Kidney (tissue), 14 donors: Measurements from ENCODE around the gene ERC2. TPM values are rescaled to one million over a fixed set of nuclear protein-coding genes. Genes with fewer than 3 reads are reported as not detected.

ENCODE experiments used
- DNase-seq, 5 donors: peaks; one replicate each; pipeline ENCODE4 v3.0.0-alpha.2; 2013 to 2020
- FAIRE-seq: peaks from 2 replicates; lab custom pipeline; 2012; peaks lifted over from hg19 to GRCh38; lab: Jason Lieb, UNC
- H3K27ac ChIP-seq, 2 donors: one replicate each; pipeline ENCODE4 v1.7.0; 2013; ENCODE audit warnings: low read depth in 2 of 2, low read length in 2 of 2, inconsistent platforms in 1 of 2
- H3K27me3 ChIP-seq: one replicate; pipeline ENCODE4 v1.7.1; 2013; ENCODE audit warnings: low read length, inconsistent platforms; ENCODE audit not compliant: control insufficient read depth, insufficient read depth
- H3K36me3 ChIP-seq, 3 donors: one replicate each; pipeline versions ENCODE4 v1.7.0 to v1.7.1; 2013; ENCODE audit warnings: low read length in 3 of 3, control low read depth in 1 of 3, inconsistent platforms in 1 of 3; ENCODE audit not compliant: insufficient read depth in 3 of 3, control insufficient read depth in 2 of 3
- H3K4me1 ChIP-seq, 3 donors: one replicate each; pipeline versions ENCODE4 v1.7.0 to v1.7.1; 2013; ENCODE audit warnings: low read length in 3 of 3, inconsistent platforms in 1 of 3, low read depth in 1 of 3; ENCODE audit not compliant: control insufficient read depth in 2 of 3, insufficient read depth in 2 of 3
- H3K4me3 ChIP-seq, 3 donors: one replicate each; pipeline versions ENCODE4 v1.7.0 to v1.8.1; 2013; ENCODE audit warnings: low read length in 3 of 3, control low read depth in 1 of 3, inconsistent platforms in 1 of 3
- H3K9ac ChIP-seq, 3 donors: one replicate each; pipeline versions ENCODE4 v1.7.0 to v1.7.1; 2013; ENCODE audit warnings: low read length in 3 of 3, control low read depth in 1 of 3, inconsistent platforms in 1 of 3
- H3K9me3 ChIP-seq, 3 donors: one replicate each; pipeline versions ENCODE4 v1.7.0 to v1.7.1; 2013; ENCODE audit warnings: low read length in 3 of 3, control low read depth in 1 of 3, inconsistent platforms in 1 of 3; ENCODE audit not compliant: control insufficient read depth in 2 of 3, insufficient read depth in 1 of 3
- CTCF ChIP-seq: IDR thresholded peaks from 3 replicates; pipeline ENCODE4 v1.5.1; 2012; ENCODE audit warnings: mild to moderate bottlenecking, moderate library complexity, borderline replicate concordance; ENCODE audit not compliant: insufficient read depth; ENCODE audit errors: extremely low read depth
- intact Hi-C: fragments of 100-400 bp; cut with DNase I; formaldehyde crosslinking; loops from one replicate; pipeline ENCODE4 v1.11.1; 2022
- polyA plus RNA-seq: library from polyadenylated mRNA; stranded (reverse); fragments of 350-450 nt; fragmentation: Illumina TruSeq; extraction: RNeasy Lipid Tissue Mini Kit (QIAGEN cat#74804); gene quantifications from one replicate; pipeline ENCODE4 v1.2.3, GENCODE V29; 2014; ENCODE audit warnings: low read depth, low replicate concordance; ENCODE audit not compliant: insufficient read depth
- total RNA-seq: library from RNA; stranded (reverse); fragmentation: NEBNext Ultra II Directional; extraction: Animal tissue kit (Norgen Biotek cat#: 25700); gene quantifications from one replicate; pipeline ENCODE4 v1.2.1, GENCODE V29; 2021
- donor health status: control.
- donor health status: control.
- donor health status: control.
- donor health status: control.
- donor health status: control.
- donor health status: DM: yes; HTN: yes; CAD: no.
- donor health status: Normal renal cell carcinoma (clear cell type).

ERC2 gene
- total and polyA plus RNA-seq, 2 donors from 2014 or later, result 0.92 to 3.8 TPM

DNA sequence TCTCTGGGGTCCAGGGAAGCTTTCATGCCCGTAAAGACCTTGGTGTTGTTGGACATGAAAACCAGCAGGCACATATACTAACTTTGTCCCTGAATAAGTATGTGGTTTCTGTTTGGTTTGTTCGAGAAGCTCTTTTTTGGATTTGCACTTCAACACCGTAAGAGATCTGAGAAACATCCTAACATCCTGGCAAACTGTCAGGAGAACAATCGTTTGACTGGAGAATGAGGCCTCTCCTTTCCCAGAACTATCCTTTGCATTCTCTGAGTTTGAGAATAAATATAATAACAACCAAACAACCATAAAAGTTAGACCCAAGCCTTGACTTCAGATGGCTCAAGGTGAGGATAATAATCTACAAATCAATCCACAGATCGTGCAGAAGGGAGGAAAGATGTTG is 750.8 kb downstream of the ERC2 start:
- TF ChIP-seq CTCF, result no peak
- Histone ChIP-seq H3K9ac (no peak overlapping the region), H3K9me3 (no peaks in the 10 kb centered on the region), H3K4me1 (peaks cover 0 to 3% (median 0%) of the 10 kb centered on the region in 3 donors), H3K27me3 (no peaks in the 10 kb centered on the region), H3K27ac (no peak overlapping the region), H3K36me3 (no peaks in the 10 kb centered on the region), H3K4me3 (no peak overlapping the region)
- FAIRE-seq, result no peak
- intact Hi-C loops, result no loop called here
- DNase-seq, result no peak

GRCh38 chr3:55716611-55717225 is 751.5 kb downstream of the ERC2 start:
- Histone ChIP-seq H3K36me3 (no peaks in the 10 kb centered on the region), H3K9me3 (no peaks in the 10 kb centered on the region), H3K9ac (no peak overlapping the region), H3K4me1 (peaks cover 0 to 3% (median 0%) of the 10 kb centered on the region in 3 donors), H3K27me3 (no peaks in the 10 kb centered on the region), H3K4me3 (no peak overlapping the region), H3K27ac (no peak overlapping the region)
- DNase-seq (no peak), FAIRE-seq (no peak)
- TF ChIP-seq CTCF, result no peak
- intact Hi-C loops, result no loop called here

- no peak for DNase-seq
- Histone ChIP-seq H3K36me3 (no peaks in the 10 kb centered on the region), H3K9ac (no peak overlapping the region), H3K4me3 (no peak overlapping the region), H3K27me3 (no peaks in the 10 kb centered on the region), H3K9me3 (no peaks in the 10 kb centered on the region), H3K27ac (no peak overlapping the region), H3K4me1 (peaks cover 0 to 3% (median 0%) of the 10 kb centered on the region in 3 donors)
- intact Hi-C loops, result no loop called here
- no peak for TF ChIP-seq CTCF
- no peak for FAIRE-seq
These were observed 752.2 kb downstream of the ERC2 start for GRCh38 chr3:55716044-55716443.

DNA sequence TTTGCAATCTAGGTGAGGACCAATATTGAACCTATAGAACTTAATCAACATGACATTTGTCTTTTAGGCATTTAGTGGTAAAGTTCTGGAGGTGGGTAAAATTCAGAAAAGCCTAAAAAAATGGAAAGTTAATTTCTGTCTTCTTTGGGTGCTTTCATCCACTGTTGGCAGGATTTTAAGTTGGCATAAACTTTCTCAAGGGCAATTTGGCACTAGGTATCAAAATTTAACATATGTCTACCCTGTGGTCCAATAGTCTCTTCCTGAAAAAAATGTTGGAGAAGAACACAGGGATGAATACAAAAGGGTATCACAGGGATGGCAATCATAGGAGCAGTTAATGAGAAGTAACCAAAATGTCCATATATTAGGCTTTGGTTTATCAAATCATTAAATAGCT is 754.2 kb downstream of the ERC2 start:
- H3K27ac ChIP-seq, result no peak overlapping the region
- FAIRE-seq (no peak), DNase-seq (no peak)
- TF ChIP-seq CTCF, result no peak
- no peaks in the 10 kb centered on the region for H3K36me3 ChIP-seq
- no peak overlapping the region for H3K9ac ChIP-seq
- H3K4me1 ChIP-seq, result peaks cover 0 to 3% (median 0%) of the 10 kb centered on the region in 3 donors
- intact Hi-C loops, result no loop called here
- H3K27me3 ChIP-seq, result no peaks in the 10 kb centered on the region
- H3K4me3 ChIP-seq, result no peak overlapping the region
- no peaks in the 10 kb centered on the region for H3K9me3 ChIP-seq
